ENCODE results near the gene AOAH.
"Not testable (repeated sequence)": the region's sequence is repeated elsewhere in the genome, so short reads cannot be mapped to it uniquely, and the experiment has no call there.

AOAH gene

GRCh38 chr7:36654436-36654835 lies 69.9 kb downstream of the AOAH start:
- DNase-seq = no peak

GRCh38 chr7:36653663-36654355 lies 70.5 kb downstream of the AOAH start:
- DNase-seq = no peak

GRCh38 chr7:36653008-36653662 lies 71.2 kb downstream of the AOAH start:
- no peak for DNase-seq

- no peak for DNase-seq
Observed at GRCh38 chr7:36652431-36652830, 71.9 kb downstream of the AOAH start.

GRCh38 chr7:36651404-36651803 lies 72.9 kb downstream of the AOAH start:
- DNase-seq = peak; percentile 63

GRCh38 chr7:36650766-36651312 lies 73.5 kb downstream of the AOAH start:
- no peak for DNase-seq

- DNase-seq = no peak
Observed at GRCh38 chr7:36650320-36650719, 74.0 kb downstream of the AOAH start.

- not testable (repeated sequence) for DNase-seq
Observed at GRCh38 chr7:36649319-36649718, 75.0 kb downstream of the AOAH start.

- no peak for DNase-seq
Observed at GRCh38 chr7:36648441-36648840, 75.9 kb downstream of the AOAH start.

GRCh38 chr7:36644625-36645422 lies 79.5 kb downstream of the AOAH start:
- DNase-seq = no peak

- DNase-seq = no peak
Observed at GRCh38 chr7:36642414-36642813, 81.9 kb downstream of the AOAH start.

- no peak for DNase-seq
Observed at GRCh38 chr7:36642010-36642409, 82.3 kb downstream of the AOAH start.

- DNase-seq = no peak
Observed at GRCh38 chr7:36640682-36641081, 83.6 kb downstream of the AOAH start.

- peak; percentile 72 for DNase-seq
Observed at GRCh38 chr7:36639826-36640225, 84.5 kb downstream of the AOAH start.

GRCh38 chr7:36638586-36639263 lies 85.6 kb downstream of the AOAH start:
- no peak for DNase-seq

- DNase-seq = no peak
Observed at GRCh38 chr7:36638140-36638539, 86.2 kb downstream of the AOAH start.

- no peak for DNase-seq
Observed at GRCh38 chr7:36637417-36637816, 86.9 kb downstream of the AOAH start.

GRCh38 chr7:36636126-36636525 lies 88.2 kb downstream of the AOAH start:
- DNase-seq = no peak

- DNase-seq = no peak
Observed at GRCh38 chr7:36635091-36635490, 89.2 kb downstream of the AOAH start.

GRCh38 chr7:36633377-36633776 lies 90.9 kb downstream of the AOAH start:
- no peak for DNase-seq

GRCh38 chr7:36630112-36630650 lies 94.1 kb downstream of the AOAH start:
- DNase-seq = no peak

- no peak for DNase-seq
Observed at GRCh38 chr7:36629351-36629750, 94.9 kb downstream of the AOAH start.

GRCh38 chr7:36627836-36628235 lies 96.5 kb downstream of the AOAH start:
- DNase-seq = no peak
